Endodermal cell (in vitro differentiated cells): Measurements from ENCODE around the gene LRIT1. TPM values are rescaled to one million over a fixed set of nuclear protein-coding genes. Genes with fewer than 3 reads are reported as not detected.

Experiments
- DNase-seq: peaks from one replicate; pipeline ENCODE4 v3.0.0-alpha.2; 2017
- H3K27ac ChIP-seq: 2 replicates; pipeline ENCODE4 v1.5.1; 2013; ENCODE audit warnings: mild to moderate bottlenecking, low read depth, low read length, moderate library complexity
- H3K27me3 ChIP-seq: 2 replicates; pipeline ENCODE4 v1.6.1; 2013; ENCODE audit warnings: mild to moderate bottlenecking, low read length, moderate library complexity; ENCODE audit not compliant: insufficient read depth, control insufficient read depth, poor library complexity, severe bottlenecking
- H3K36me3 ChIP-seq: 2 replicates; pipeline ENCODE4 v1.7.0; 2013; ENCODE audit warnings: mild to moderate bottlenecking, low read length, moderate library complexity; ENCODE audit not compliant: control insufficient read depth, insufficient read depth
- H3K4me1 ChIP-seq: one replicate; pipeline ENCODE4 v1.7.0; 2013; ENCODE audit warnings: low read length; ENCODE audit not compliant: control insufficient read depth, insufficient read depth
- H3K4me3 ChIP-seq: 2 replicates; pipeline ENCODE4 v1.5.1; 2013; ENCODE audit warnings: mild to moderate bottlenecking, low read length, moderate library complexity
- H3K9ac ChIP-seq: 2 replicates; pipeline ENCODE4 v1.6.1; 2013; ENCODE audit warnings: mild to moderate bottlenecking, low read length, moderate library complexity; ENCODE audit not compliant: poor library complexity, severe bottlenecking; ENCODE audit errors: extremely low read depth
- H3K9me3 ChIP-seq: 2 replicates; pipeline ENCODE4 v1.6.1; 2013; ENCODE audit warnings: mild to moderate bottlenecking, low read length, moderate library complexity; ENCODE audit not compliant: control insufficient read depth
- H3K27ac Mint-ChIP-seq: 2 replicates; pipeline ENCODE4 v1.8.0; 2020; ENCODE audit warnings: mixed read lengths
- H3K27me3 Mint-ChIP-seq: 2 replicates; pipeline ENCODE4 v1.8.0; 2021; ENCODE audit warnings: mild to moderate bottlenecking, mixed read lengths; ENCODE audit not compliant: insufficient read depth
- H3K36me3 Mint-ChIP-seq: 2 replicates; pipeline ENCODE4 v1.8.0; 2020; ENCODE audit warnings: low read depth, mixed read lengths
- H3K4me1 Mint-ChIP-seq: 2 replicates; pipeline ENCODE4 v1.8.0; 2020; ENCODE audit warnings: mixed read lengths
- H3K4me3 Mint-ChIP-seq: 2 replicates; pipeline ENCODE4 v1.8.0; 2020; ENCODE audit warnings: mild to moderate bottlenecking, moderate library complexity, mixed read lengths
- H3K9me3 Mint-ChIP-seq: 2 replicates; pipeline ENCODE4 v1.8.0; 2020; ENCODE audit warnings: mild to moderate bottlenecking, mixed read lengths
- CTCF ChIP-seq: fragments of 200-600 bp; sonication (generic); conservative IDR thresholded peaks from 2 replicates; pipeline ENCODE4 v1.5.0; 2021; ENCODE audit warnings: antibody characterized with exemption, mild to moderate bottlenecking
- WGBS, 2 experiments: methylation state at CpG; one replicate each; pipeline versions ENCODE4 v1.1.5 to v1.1.7; 2013; ENCODE audit warnings: missing lambda C conversion rate in 2 of 2, mixed read lengths in 1 of 2; ENCODE audit not compliant: insufficient coverage in 1 of 2, insufficient read length in 1 of 2; 5-methylcytosine and 5-hydroxymethylcytosine counted together
- total RNA-seq, 2 donors: library from RNA; stranded (reverse); fragmentation: NEBNext Ultra II Directional in 1 of 2; extraction: Animal tissue kit (Norgen Biotek cat#: 25700) in 1 of 2; gene quantifications; 2 replicates in 1 of 2; 3 replicates in 1 of 2; pipeline ENCODE4 v1.2.1, GENCODE V29; 2021

The LRIT1 gene
- total RNA-seq, 2 donors from 2014 or later, result 0.11 TPM; not detected in 1

GRCh38 chr10:84216834-84217233 lies 24.5 kb downstream of the LRIT1 start:
- H3K27ac Mint-ChIP-seq, result no peak overlapping the region

GRCh38 chr10:84214612-84215235 lies 26.6 kb downstream of the LRIT1 start:
- Histone ChIP-seq H3K4me1 (no peaks in the 10 kb centered on the region), H3K36me3 (no peaks in the 10 kb centered on the region), H3K9me3 (no peaks in the 10 kb centered on the region), H3K27ac (no peak overlapping the region), H3K4me3 (no peak overlapping the region), H3K9ac (no peak overlapping the region), H3K27me3 (no peaks in the 10 kb centered on the region)
- no peaks in the 10 kb centered on the region for H3K36me3 Mint-ChIP-seq
- H3K27me3 Mint-ChIP-seq, result no peaks in the 10 kb centered on the region
- DNase-seq, result peak; percentile 91
- 71 to 90% methylated on average over 9 to 12 of the region's 12 CpGs for WGBS, 2 experiments
- TF ChIP-seq CTCF, result peak; percentile 78
- no peak overlapping the region for H3K4me3 Mint-ChIP-seq
- no peaks in the 10 kb centered on the region for H3K9me3 Mint-ChIP-seq
- no peaks in the 10 kb centered on the region for H3K4me1 Mint-ChIP-seq
- H3K27ac Mint-ChIP-seq, result no peak overlapping the region

More at GRCh38 chr10:84216834-84217233, 24.5 kb downstream of the LRIT1 start:
- 90 to 93% methylated on average over 6 to 9 of the region's 9 CpGs for WGBS, 2 experiments
- DNase-seq, result no peak
- Histone ChIP-seq H3K27ac (no peak overlapping the region), H3K4me1 (no peaks in the 10 kb centered on the region), H3K27me3 (peaks cover 19% of the 10 kb centered on the region), H3K36me3 (no peaks in the 10 kb centered on the region), H3K4me3 (no peak overlapping the region), H3K9me3 (no peaks in the 10 kb centered on the region), H3K9ac (no peak overlapping the region)
- H3K4me1 Mint-ChIP-seq, result no peaks in the 10 kb centered on the region
- no peaks in the 10 kb centered on the region for H3K27me3 Mint-ChIP-seq
- no peak for TF ChIP-seq CTCF
- H3K9me3 Mint-ChIP-seq, result no peaks in the 10 kb centered on the region
- H3K36me3 Mint-ChIP-seq, result no peaks in the 10 kb centered on the region
- no peak overlapping the region for H3K4me3 Mint-ChIP-seq

GRCh38 chr10:84214046-84214572 lies 27.2 kb downstream of the LRIT1 start:
- H3K4me3 ChIP-seq, result no peak overlapping the region
- H3K9ac ChIP-seq, result no peak overlapping the region
- no peak for DNase-seq
- Mint-ChIP-seq H3K27me3 (no peaks in the 10 kb centered on the region), H3K9me3 (no peaks in the 10 kb centered on the region), H3K27ac (no peak overlapping the region), H3K4me3 (no peak overlapping the region), H3K4me1 (no peaks in the 10 kb centered on the region), H3K36me3 (no peaks in the 10 kb centered on the region)
- 94 to 98% methylated on average over 16 to 25 of the region's 25 CpGs for WGBS, 2 experiments
- TF ChIP-seq CTCF, result no peak
- H3K27ac ChIP-seq, result no peak overlapping the region
- no peaks in the 10 kb centered on the region for H3K36me3 ChIP-seq
- H3K4me1 ChIP-seq, result no peaks in the 10 kb centered on the region
- H3K9me3 ChIP-seq, result no peaks in the 10 kb centered on the region
- no peaks in the 10 kb centered on the region for H3K27me3 ChIP-seq
